Stimulated activated naive CD8-positive, alpha-beta T cell treated with anti-CD3 and anti-CD28 coated beads, Interleukin-15, amount 100 ng/mL, for 72 hours (primary cell): ENCODE results near the gene ZSCAN21.
"Not testable (repeated sequence)": the region's sequence is repeated elsewhere in the genome, so short reads cannot be mapped to it uniquely, and the experiment has no call there.

Experiments
- ATAC-seq: fragments of 150-1000 bp; cut with Tn5 transposase; 2 replicates; pipeline ENCODE4 v1.10.0; 2021; ENCODE audit warnings: mild to moderate bottlenecking, moderate library complexity
- DNase-seq, 2 donors: peaks; one replicate each; pipeline ENCODE4 v3.0.0; 2021 to 2022
- H3K27ac Mint-ChIP-seq, 2 donors: one replicate each; pipeline ENCODE4 v1.8.0; 2022; ENCODE audit warnings: mild to moderate bottlenecking in 2 of 2, mixed read lengths in 2 of 2, moderate library complexity in 2 of 2
- H3K27me3 Mint-ChIP-seq: one replicate; pipeline ENCODE4 v1.8.0; 2022; ENCODE audit warnings: mixed read lengths
- H3K4me1 Mint-ChIP-seq: one replicate; pipeline ENCODE4 v1.8.0; 2022; ENCODE audit warnings: mild to moderate bottlenecking, mixed read lengths
- H3K4me3 Mint-ChIP-seq, 2 donors: one replicate each; pipeline ENCODE4 v1.8.0; 2022; ENCODE audit warnings: mild to moderate bottlenecking in 2 of 2, mixed read lengths in 2 of 2, moderate library complexity in 1 of 2
- H3K9me3 Mint-ChIP-seq, 2 donors: one replicate each; pipeline ENCODE4 v1.8.0; 2022; ENCODE audit warnings: mixed read lengths in 2 of 2

ZSCAN21 gene

GRCh38 chr7:100049441-100050291 lies at the start of gene ZSCAN21:
ZSCAN21 (plus strand) TSS chr7:100049774; CDS start chr7:100057007, 7,233 bp downstream.
- peak; percentile 96 for ATAC-seq

GRCh38 chr7:100000239-100000638 lies 49.3 kb upstream of the ZSCAN21 start:
- H3K4me3 Mint-ChIP-seq = no peak overlapping the region
- peaks cover 0 to 6% of the 10 kb centered on the region in 2 donors for H3K9me3 Mint-ChIP-seq
- ATAC-seq = no peak
- DNase-seq = no peak
- peaks cover 19% of the 10 kb centered on the region for H3K4me1 Mint-ChIP-seq
- no peak overlapping the region for H3K27ac Mint-ChIP-seq
- no peaks in the 10 kb centered on the region for H3K27me3 Mint-ChIP-seq

More at GRCh38 chr7:100049441-100050291, at the start of gene ZSCAN21:
- H3K9me3 Mint-ChIP-seq = no peaks in the 10 kb centered on the region
- H3K27ac Mint-ChIP-seq = peak within 1 kb of the TSS; percentile 22 to 82
- H3K27me3 Mint-ChIP-seq = no peaks in the 10 kb centered on the region
- peak within 1 kb of the TSS; percentile 83 to 89 for H3K4me3 Mint-ChIP-seq
- peak; percentile 77 to 82 for DNase-seq
- H3K4me1 Mint-ChIP-seq = peaks cover 22% of the 10 kb centered on the region

DNA sequence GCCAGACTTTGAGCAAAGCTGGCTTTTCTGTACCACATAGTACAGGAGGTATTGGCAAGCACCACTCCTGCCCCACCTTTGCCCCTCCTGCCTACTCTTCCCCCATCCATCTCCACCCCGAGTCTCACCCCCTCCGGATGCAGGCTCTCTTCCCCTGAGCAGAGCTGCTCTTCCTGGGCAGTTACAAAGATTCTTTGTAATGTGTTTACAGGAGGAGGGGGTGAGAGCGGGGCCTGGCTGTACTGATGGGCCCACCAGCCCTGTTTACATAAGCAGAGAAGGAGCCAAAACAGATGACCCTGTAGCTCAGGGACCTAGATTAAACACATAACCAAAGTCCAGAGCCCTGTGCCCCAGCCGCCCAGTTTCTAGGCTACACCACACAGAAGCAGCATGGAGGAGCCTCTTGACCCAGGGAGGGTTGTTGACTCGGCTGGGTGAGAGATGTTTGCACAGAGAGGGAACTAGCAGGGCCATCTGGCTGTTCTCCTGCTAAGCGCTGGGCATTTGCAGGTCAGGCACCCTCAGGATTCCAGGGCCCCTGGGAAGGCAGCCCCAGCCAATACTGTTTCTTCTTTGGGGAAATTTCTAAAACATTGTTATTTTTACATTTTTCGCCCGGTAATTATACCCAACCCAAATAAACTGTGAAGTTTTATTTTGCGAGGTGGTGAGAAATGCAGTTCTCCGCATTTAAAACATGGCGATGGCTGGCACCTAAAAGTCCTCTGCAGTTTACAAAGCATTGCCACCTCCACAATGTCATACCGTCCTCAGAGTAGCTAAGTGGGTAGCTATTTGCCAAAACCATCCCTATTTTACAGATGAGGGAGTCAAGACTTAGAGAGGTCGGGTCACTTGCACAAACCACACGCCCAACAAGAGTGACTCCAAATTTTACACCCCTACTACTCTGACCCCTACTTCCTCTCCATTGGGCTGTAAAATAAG lies 45.6 kb upstream of the ZSCAN21 start:
- Mint-ChIP-seq H3K9me3 (no peaks in the 10 kb centered on the region), H3K27ac (peak overlapping the region in 1 of 2 donors; percentile 38), H3K27me3 (no peaks in the 10 kb centered on the region), H3K4me1 (no peaks in the 10 kb centered on the region), H3K4me3 (no peak overlapping the region)
- no peak for ATAC-seq
- no peak for DNase-seq

DNA sequence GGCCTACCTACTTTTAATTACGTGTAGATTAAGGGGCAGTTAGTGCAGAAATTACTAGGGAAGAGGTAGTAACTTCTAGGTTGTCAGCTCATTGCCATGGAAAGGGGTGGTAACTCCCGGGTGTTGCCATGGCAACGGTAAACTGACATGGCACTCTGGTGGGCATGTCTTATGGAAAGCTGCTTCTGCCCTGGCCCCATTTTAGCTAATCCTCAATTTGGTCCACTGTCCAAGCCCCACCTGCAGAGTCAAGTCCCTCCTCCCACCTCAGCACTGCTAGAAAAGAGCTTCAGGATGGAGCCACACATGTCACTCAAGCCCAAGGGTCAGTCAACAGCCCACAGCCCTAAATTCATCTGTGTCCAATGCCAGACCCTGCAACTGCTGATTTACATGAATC lies 41.7 kb upstream of the ZSCAN21 start:
- no peak for DNase-seq
- Mint-ChIP-seq H3K27ac (no peak overlapping the region), H3K9me3 (no peaks in the 10 kb centered on the region), H3K27me3 (no peaks in the 10 kb centered on the region), H3K4me1 (peaks cover 2% of the 10 kb centered on the region), H3K4me3 (no peak overlapping the region)
- no peak for ATAC-seq

GRCh38 chr7:100008525-100008924 lies 41.0 kb upstream of the ZSCAN21 start:
- no peak for ATAC-seq
- Mint-ChIP-seq H3K9me3 (no peaks in the 10 kb centered on the region), H3K27ac (no peak overlapping the region), H3K4me1 (peaks cover 8% of the 10 kb centered on the region), H3K4me3 (no peak overlapping the region), H3K27me3 (no peaks in the 10 kb centered on the region)
- DNase-seq = no peak

DNA sequence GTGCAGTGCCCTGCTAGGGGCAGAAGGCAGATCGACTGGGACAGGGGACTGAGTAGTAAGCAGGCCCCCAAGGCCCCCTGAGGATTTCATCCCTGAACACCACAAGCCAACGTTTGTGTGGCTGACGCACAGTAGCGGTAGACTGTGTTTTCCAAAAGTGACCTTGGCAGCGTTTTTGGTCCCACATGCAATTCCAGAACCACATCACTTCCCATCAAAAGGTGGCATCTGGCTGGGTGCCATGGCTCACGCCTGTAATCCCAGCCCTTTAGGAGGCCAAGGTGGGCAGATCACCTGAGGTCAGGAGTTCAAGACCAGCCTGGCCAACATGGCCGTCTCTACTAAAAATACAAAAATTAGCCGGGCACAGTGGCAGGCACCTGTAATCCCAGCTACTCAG lies 39.6 kb upstream of the ZSCAN21 start:
- H3K27me3 Mint-ChIP-seq, H3K4me3 Mint-ChIP-seq, H3K27ac Mint-ChIP-seq, H3K9me3 Mint-ChIP-seq, ATAC-seq, DNase-seq: not testable (repeated sequence)
- H3K4me1 Mint-ChIP-seq = peaks cover 13% of the 10 kb centered on the region

DNA sequence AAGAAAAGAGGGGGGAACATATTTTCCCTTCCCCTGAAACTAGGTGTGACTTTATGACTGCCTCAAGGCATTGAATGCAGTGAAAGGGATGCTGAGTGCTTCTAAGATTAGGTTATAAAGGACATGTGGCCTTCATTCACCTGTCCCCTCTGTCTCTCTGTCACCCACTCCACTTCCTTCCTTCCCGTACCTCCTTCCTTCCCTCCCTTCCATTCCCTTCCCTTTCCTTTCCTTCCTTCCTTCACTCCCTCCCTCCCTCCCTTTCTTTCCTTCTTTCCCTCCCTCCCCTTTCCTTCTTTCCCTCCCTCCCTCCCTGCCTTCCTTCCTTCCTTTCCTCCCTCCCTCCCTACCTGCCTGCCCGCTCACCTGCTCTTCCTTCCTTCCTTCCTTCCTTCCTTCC lies 38.7 kb upstream of the ZSCAN21 start:
- Mint-ChIP-seq H3K4me3 (no peak overlapping the region), H3K27ac (no peak overlapping the region), H3K4me1 (peaks cover 18% of the 10 kb centered on the region), H3K27me3 (no peaks in the 10 kb centered on the region), H3K9me3 (no peaks in the 10 kb centered on the region)
- DNase-seq (no peak), ATAC-seq (no peak)

DNA sequence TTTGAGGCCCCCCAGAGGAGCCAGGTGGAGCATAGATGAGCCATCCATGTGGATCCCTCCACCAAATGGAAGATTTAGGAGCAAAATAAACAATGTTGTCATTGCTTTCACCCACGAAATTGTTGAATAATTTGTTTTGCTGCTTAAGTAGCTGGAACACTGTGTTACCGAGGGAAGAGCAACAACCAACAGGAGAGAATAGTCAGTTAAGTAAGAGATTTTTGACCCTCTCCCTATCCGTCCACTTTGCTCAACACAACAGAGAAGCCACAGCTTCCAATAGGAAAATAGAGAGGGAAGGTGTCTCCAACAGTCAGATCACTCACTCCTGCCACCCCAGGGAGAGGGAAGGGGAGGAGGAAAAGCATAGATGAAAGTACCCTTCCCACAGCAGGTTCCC lies 38.1 kb upstream of the ZSCAN21 start:
- no peaks in the 10 kb centered on the region for H3K9me3 Mint-ChIP-seq
- no peak for ATAC-seq
- DNase-seq = no peak
- H3K4me1 Mint-ChIP-seq = peaks cover 24% of the 10 kb centered on the region
- H3K27me3 Mint-ChIP-seq = no peaks in the 10 kb centered on the region
- no peak overlapping the region for H3K27ac Mint-ChIP-seq
- no peak overlapping the region for H3K4me3 Mint-ChIP-seq

DNA sequence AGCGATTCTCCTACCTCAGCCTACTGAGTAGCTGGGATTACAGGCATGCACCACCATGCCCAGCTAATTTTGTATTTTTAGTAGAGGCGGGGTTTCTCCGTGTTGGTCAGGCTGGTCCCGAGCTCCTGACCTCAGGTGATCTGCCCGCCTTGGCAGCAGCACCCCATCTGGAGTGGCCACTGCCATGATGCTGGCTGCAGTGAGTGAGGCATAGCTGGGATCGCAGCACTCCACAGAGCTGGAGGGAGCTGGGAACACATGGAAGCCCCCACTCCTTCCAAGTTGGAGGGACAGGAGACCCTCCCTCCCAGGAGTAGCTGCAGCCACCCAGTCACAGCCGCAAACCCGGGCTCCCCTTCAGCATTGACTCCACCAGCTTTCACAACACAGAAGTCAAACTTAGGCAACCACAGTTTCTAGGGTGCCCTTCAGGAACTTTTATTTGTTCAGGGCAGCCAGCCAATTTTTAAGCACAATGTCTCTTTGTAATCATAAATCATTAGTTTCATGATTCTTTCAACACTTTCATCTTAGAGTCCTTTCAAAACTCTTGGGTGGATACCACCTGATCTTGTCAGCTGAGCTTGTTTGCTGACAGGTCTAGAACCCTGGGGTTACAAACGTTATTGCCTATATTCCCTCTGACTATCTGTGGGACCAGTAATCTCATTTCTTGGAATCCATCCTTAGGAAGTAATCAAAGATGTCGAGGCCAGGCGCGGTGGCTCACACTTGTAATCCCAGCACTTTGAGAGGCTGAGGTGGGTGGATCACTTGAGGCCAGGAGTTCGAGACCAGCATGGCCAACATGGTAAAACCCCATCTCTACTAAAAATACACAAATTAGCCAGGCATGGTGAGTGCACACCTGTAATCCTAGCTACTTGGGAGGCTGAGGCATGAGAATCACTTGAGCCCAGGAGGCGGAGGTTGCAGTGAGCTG lies 36.9 kb upstream of the ZSCAN21 start:
- not testable (repeated sequence) for H3K4me3 Mint-ChIP-seq, ATAC-seq, H3K27me3 Mint-ChIP-seq, H3K27ac Mint-ChIP-seq, H3K9me3 Mint-ChIP-seq, DNase-seq
- H3K4me1 Mint-ChIP-seq = peaks cover 32% of the 10 kb centered on the region

GRCh38 chr7:100013328-100013676 lies 36.3 kb upstream of the ZSCAN21 start:
- Mint-ChIP-seq H3K27me3 (no peaks in the 10 kb centered on the region), H3K27ac (no peak overlapping the region), H3K4me3 (no peak overlapping the region), H3K4me1 (peaks cover 38% of the 10 kb centered on the region), H3K9me3 (no peaks in the 10 kb centered on the region)
- DNase-seq (peak in 1 of 2 donors; percentile 40), ATAC-seq (peak; percentile 52)

DNA sequence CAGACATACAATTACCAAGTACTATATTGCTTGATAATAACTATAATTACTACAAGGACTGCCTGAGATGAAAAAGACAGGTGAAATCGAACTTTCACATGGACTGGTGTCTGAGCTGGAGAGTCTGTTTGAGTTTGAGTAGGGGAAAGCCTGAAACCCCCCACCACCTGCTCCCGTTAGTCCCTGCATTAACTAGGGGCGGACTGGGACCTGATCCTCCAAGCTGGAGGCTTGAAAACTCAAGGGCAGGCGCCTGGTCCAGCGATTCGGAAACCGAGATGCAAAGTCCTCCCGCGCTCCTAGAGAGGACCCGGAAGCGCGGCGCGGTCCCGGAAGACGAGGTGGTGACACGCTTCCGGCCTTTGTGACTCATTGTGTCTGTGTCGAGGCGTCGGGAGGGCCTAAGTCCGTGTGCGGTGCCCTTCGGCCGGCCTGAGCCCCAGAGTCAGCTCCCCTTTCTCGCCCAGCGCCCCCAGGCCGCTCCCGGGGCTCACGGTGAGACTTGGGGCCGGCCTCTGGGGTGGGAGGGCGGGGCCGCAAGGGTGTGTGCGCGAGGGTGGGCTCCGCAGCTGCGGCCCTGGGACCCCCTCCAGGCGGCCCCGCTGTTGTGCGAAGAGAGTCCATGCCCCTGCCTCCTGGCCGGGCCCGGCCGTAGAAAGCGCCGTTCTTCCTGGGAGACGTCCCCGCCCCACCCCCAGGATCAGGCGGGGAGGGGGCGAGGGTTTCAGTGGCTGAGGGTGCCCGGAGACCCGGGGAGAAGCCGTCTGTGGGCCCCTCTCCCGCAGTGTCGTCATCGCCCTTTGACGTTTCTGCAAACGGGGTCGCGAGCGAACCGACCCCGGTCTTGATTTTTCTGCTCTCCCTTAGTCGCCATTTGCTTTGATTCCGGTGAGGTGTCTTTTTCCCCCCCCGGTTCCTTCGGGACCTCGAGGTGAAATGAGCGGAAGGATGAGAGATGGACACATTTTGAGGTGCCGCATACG lies 34.1 kb upstream of the ZSCAN21 start, which contains the start of gene ZKSCAN1:
Gene ZKSCAN1 (plus strand): TSS at position 365 of the 983 bp plus-strand sequence. CDS start 7,911 bp downstream, outside the sequence.
- ATAC-seq (peak; percentile 99), DNase-seq (peak; percentile 81 to 89)
- no peaks in the 10 kb centered on the region for H3K9me3 Mint-ChIP-seq
- H3K27me3 Mint-ChIP-seq = no peaks in the 10 kb centered on the region
- H3K4me3 Mint-ChIP-seq = peak within 1 kb of the TSS; percentile 90 to 93
- peak within 1 kb of the TSS; percentile 97 to 98 for H3K27ac Mint-ChIP-seq
- H3K4me1 Mint-ChIP-seq = peaks cover 60% of the 10 kb centered on the region

- H3K4me1 Mint-ChIP-seq = peaks cover 67% of the 10 kb centered on the region
- no peak for ATAC-seq
- H3K4me3 Mint-ChIP-seq = peak overlapping the region; percentile 90 to 93
- no peaks in the 10 kb centered on the region for H3K9me3 Mint-ChIP-seq
- DNase-seq = no peak
- no peaks in the 10 kb centered on the region for H3K27me3 Mint-ChIP-seq
- H3K27ac Mint-ChIP-seq = peak overlapping the region; percentile 97 to 98
Measured at GRCh38 chr7:100016215-100016901, 33.2 kb upstream of the ZSCAN21 start.

- DNase-seq (no peak), ATAC-seq (no peak)
- Mint-ChIP-seq H3K4me1 (peaks cover 75% of the 10 kb centered on the region), H3K9me3 (no peaks in the 10 kb centered on the region), H3K27me3 (no peaks in the 10 kb centered on the region), H3K4me3 (peak overlapping the region; percentile 37 to 45), H3K27ac (no peak overlapping the region)
Measured at GRCh38 chr7:100017300-100017699, 32.3 kb upstream of the ZSCAN21 start.
